Mesenchymal stem cell (in vitro differentiated cells and primary cell): Measurements from ENCODE around the gene TCF7L1.

Source experiments
- DNase-seq: peaks from one replicate; pipeline ENCODE4 v3.0.0-alpha.2; 2013
- H2AFZ ChIP-seq: one replicate; pipeline ENCODE4 v1.6.1; 2013; ENCODE audit warnings: low read depth, mild to moderate bottlenecking, control low read depth, inconsistent platforms, low read length, moderate library complexity
- H2AK5ac ChIP-seq: 2 replicates; pipeline ENCODE4 v1.6.1; 2013; ENCODE audit warnings: low read length, moderate library complexity, mild to moderate bottlenecking, inconsistent platforms; ENCODE audit not compliant: severe bottlenecking
- H2BK120ac ChIP-seq: one replicate; pipeline ENCODE4 v1.6.1; 2013; ENCODE audit warnings: low read depth, mild to moderate bottlenecking, inconsistent platforms, low read length, moderate library complexity
- H2BK12ac ChIP-seq, 2 experiments: one replicate each; pipeline ENCODE4 v1.6.1; 2013; ENCODE audit warnings: inconsistent platforms in 2 of 2, low read length in 2 of 2, mild to moderate bottlenecking in 2 of 2, moderate library complexity in 2 of 2, control low read depth in 1 of 2
- H2BK15ac ChIP-seq: one replicate; pipeline ENCODE4 v1.6.1; 2013; ENCODE audit warnings: mild to moderate bottlenecking, low read depth, inconsistent platforms; ENCODE audit not compliant: poor library complexity, severe bottlenecking
- H2BK5ac ChIP-seq: 2 replicates; pipeline ENCODE4 v1.6.1; 2013; ENCODE audit warnings: low read depth, mild to moderate bottlenecking, low read length, control low read depth, inconsistent platforms; ENCODE audit not compliant: poor library complexity, severe bottlenecking
- H3K14ac ChIP-seq, 2 experiments: one replicate each; pipeline ENCODE4 v1.6.1; 2013; ENCODE audit warnings: inconsistent platforms in 2 of 2, low read length in 2 of 2, control low read depth in 1 of 2, mild to moderate bottlenecking in 1 of 2, moderate library complexity in 1 of 2
- H3K18ac ChIP-seq, 2 experiments: one replicate each; pipeline ENCODE4 v1.6.1; 2013; ENCODE audit warnings: inconsistent platforms in 2 of 2, low read length in 2 of 2, control low read depth in 1 of 2, low read depth in 1 of 2, mild to moderate bottlenecking in 1 of 2
- H3K23ac ChIP-seq, 2 experiments: one replicate each; pipeline ENCODE4 v1.6.1; 2013; ENCODE audit warnings: inconsistent platforms in 2 of 2, low read length in 2 of 2, mild to moderate bottlenecking in 2 of 2, moderate library complexity in 2 of 2, control low read depth in 1 of 2
- H3K27ac ChIP-seq: 2 replicates; pipeline ENCODE4 v1.5.1; 2013; ENCODE audit warnings: mild to moderate bottlenecking, moderate library complexity, low read length, control low read depth, inconsistent platforms; ENCODE audit not compliant: poor library complexity, severe bottlenecking
- H3K27me3 ChIP-seq, 2 experiments: 2 replicates each; pipeline versions ENCODE4 v1.6.1 to v1.7.0; 2013; ENCODE audit warnings: low read length in 2 of 2, mild to moderate bottlenecking in 2 of 2, moderate library complexity in 2 of 2, control low read depth in 1 of 2, inconsistent platforms in 1 of 2; ENCODE audit not compliant: control insufficient read depth in 1 of 2, insufficient read depth in 1 of 2
- H3K36me3 ChIP-seq, 2 experiments: 2 replicates each; pipeline versions ENCODE4 v1.6.1 to v1.7.0; 2013; ENCODE audit warnings: low read length in 2 of 2, control low read depth in 1 of 2, inconsistent platforms in 1 of 2, low read depth in 1 of 2, mild to moderate bottlenecking in 1 of 2; ENCODE audit not compliant: insufficient read depth in 2 of 2, control insufficient read depth in 1 of 2
- H3K4ac ChIP-seq, 2 experiments: one replicate each; pipeline ENCODE4 v1.6.1; 2013; ENCODE audit warnings: inconsistent platforms in 2 of 2, low read length in 2 of 2, mild to moderate bottlenecking in 2 of 2, moderate library complexity in 2 of 2, control low read depth in 1 of 2, low read depth in 1 of 2
- H3K4me1 ChIP-seq: 2 replicates; pipeline ENCODE4 v1.6.1; 2013; ENCODE audit warnings: low read depth, low read length, control low read depth; ENCODE audit not compliant: control insufficient read depth, insufficient read depth
- H3K4me2 ChIP-seq: 2 replicates; pipeline ENCODE4 v1.6.1; 2013; ENCODE audit warnings: low read length, mild to moderate bottlenecking, inconsistent platforms; ENCODE audit not compliant: poor library complexity, severe bottlenecking
- H3K4me3 ChIP-seq, 2 experiments: 2 replicates each; pipeline versions ENCODE4 v1.5.1 to v1.7.0; 2013; ENCODE audit warnings: low read length in 2 of 2, mild to moderate bottlenecking in 2 of 2, control low read depth in 1 of 2, low read depth in 1 of 2; ENCODE audit not compliant: insufficient read depth in 1 of 2
- H3K79me1 ChIP-seq: replicated peaks from 2 replicates; pipeline ENCODE4 v1.6.1; 2013; ENCODE audit warnings: mild to moderate bottlenecking, control low read depth, low read length, inconsistent platforms; ENCODE audit not compliant: poor library complexity, severe bottlenecking
- H3K9ac ChIP-seq: 2 replicates; pipeline ENCODE4 v1.7.0; 2013; ENCODE audit warnings: mild to moderate bottlenecking, low read length, moderate library complexity
- H3K9me3 ChIP-seq: 2 replicates; pipeline ENCODE4 v1.7.0; 2013; ENCODE audit warnings: mild to moderate bottlenecking, low read length; ENCODE audit not compliant: control insufficient read depth
- H4K8ac ChIP-seq: one replicate; pipeline ENCODE4 v1.6.1; 2013; ENCODE audit warnings: inconsistent platforms, mild to moderate bottlenecking, low read length, moderate library complexity
- H4K91ac ChIP-seq: one replicate; pipeline ENCODE4 v1.6.1; 2013; ENCODE audit warnings: mild to moderate bottlenecking, low read length, inconsistent platforms
- WGBS: methylation state at CpG from one replicate; pipeline ENCODE4 v1.1.7; 2013; ENCODE audit warnings: mixed read lengths; 5-methylcytosine and 5-hydroxymethylcytosine counted together

The TCF7L1 gene

GRCh38 chr2:85269959-85270358, 136.8 kb downstream of the TCF7L1 start:
- H3K4me3 ChIP-seq: peak overlapping the region in 1 of 2 experiments; percentile 61
- no peak overlapping the region for H2BK120ac ChIP-seq
- H3K14ac ChIP-seq: no peak overlapping the region
- no peak overlapping the region for H3K27ac ChIP-seq
- H2AFZ ChIP-seq: no peak overlapping the region
- H3K27me3 ChIP-seq: no peaks in the 10 kb centered on the region
- no peak overlapping the region for H2BK12ac ChIP-seq
- no peak overlapping the region for H4K91ac ChIP-seq
- no peak overlapping the region for H2BK15ac ChIP-seq
- H3K9me3 ChIP-seq: no peaks in the 10 kb centered on the region
- H2AK5ac ChIP-seq: no peak overlapping the region
- no peak overlapping the region for H2BK5ac ChIP-seq
- no peaks in the 10 kb centered on the region for H3K36me3 ChIP-seq
- H3K4ac ChIP-seq: no peak overlapping the region
- H3K4me1 ChIP-seq: peaks cover 11% of the 10 kb centered on the region
- no peak overlapping the region for H3K23ac ChIP-seq
- DNase-seq: no peak
- no peaks in the 10 kb centered on the region for H3K79me1 ChIP-seq
- no peak overlapping the region for H3K18ac ChIP-seq
- H3K9ac ChIP-seq: peak overlapping the region; percentile 47
- WGBS: 48% methylated on average over 6 of the region's 6 CpGs
- H3K4me2 ChIP-seq: no peak overlapping the region
- no peak overlapping the region for H4K8ac ChIP-seq

GRCh38 chr2:85272357-85272756, 139.2 kb downstream of the TCF7L1 start:
- no peak overlapping the region for H2BK120ac ChIP-seq
- no peak overlapping the region for H2BK12ac ChIP-seq
- H3K18ac ChIP-seq: no peak overlapping the region
- no peak overlapping the region for H3K23ac ChIP-seq
- no peak overlapping the region for H3K4me3 ChIP-seq
- no peak for DNase-seq
- H3K4ac ChIP-seq: no peak overlapping the region
- 82% methylated on average over 6 of the region's 6 CpGs for WGBS
- no peak overlapping the region for H2BK5ac ChIP-seq
- peaks cover 9% of the 10 kb centered on the region for H3K4me1 ChIP-seq
- H3K27ac ChIP-seq: no peak overlapping the region
- no peak overlapping the region for H3K4me2 ChIP-seq
- no peaks in the 10 kb centered on the region for H3K36me3 ChIP-seq
- no peak overlapping the region for H2BK15ac ChIP-seq
- H3K14ac ChIP-seq: no peak overlapping the region
- H3K79me1 ChIP-seq: no peaks in the 10 kb centered on the region
- no peaks in the 10 kb centered on the region for H3K27me3 ChIP-seq
- no peaks in the 10 kb centered on the region for H3K9me3 ChIP-seq
- H2AFZ ChIP-seq: no peak overlapping the region
- H4K91ac ChIP-seq: no peak overlapping the region
- H2AK5ac ChIP-seq: no peak overlapping the region
- no peak overlapping the region for H4K8ac ChIP-seq
- H3K9ac ChIP-seq: no peak overlapping the region

GRCh38 chr2:85273738-85274731, 140.8 kb downstream of the TCF7L1 start:
- Histone ChIP-seq H3K9me3 (no peaks in the 10 kb centered on the region), H4K91ac (peak overlapping the region; percentile 57), H2BK5ac (no peak overlapping the region), H2BK120ac (peak overlapping the region; percentile 9), H3K9ac (no peak overlapping the region), H3K4me2 (no peak overlapping the region), H3K14ac (peak overlapping the region in 1 of 2 experiments; percentile 51), H3K4me1 (peaks cover 20% of the 10 kb centered on the region), H2BK15ac (no peak overlapping the region), H2AK5ac (no peak overlapping the region), H2AFZ (no peak overlapping the region), H2BK12ac (peak overlapping the region in 1 of 2 experiments; percentile 95), H3K18ac (peak overlapping the region in 1 of 2 experiments; percentile 19), H3K4ac (peak overlapping the region in 1 of 2 experiments; percentile 38), H3K27ac (no peak overlapping the region), H3K4me3 (no peak overlapping the region), H3K36me3 (no peaks in the 10 kb centered on the region), H3K27me3 (no peaks in the 10 kb centered on the region), H4K8ac (peak overlapping the region; percentile 49), H3K79me1 (peaks cover 2% of the 10 kb centered on the region), H3K23ac (no peak overlapping the region)
- 43% methylated on average over 21 of the region's 21 CpGs for WGBS
- DNase-seq: peak; percentile 80

GRCh38 chr2:85275984-85276540, 142.9 kb downstream of the TCF7L1 start:
- DNase-seq: no peak
- Histone ChIP-seq H3K4ac (no peak overlapping the region), H2AK5ac (no peak overlapping the region), H3K4me2 (no peak overlapping the region), H3K36me3 (no peaks in the 10 kb centered on the region), H3K14ac (no peak overlapping the region), H2BK12ac (peak overlapping the region in 1 of 2 experiments; percentile 43), H2AFZ (no peak overlapping the region), H3K23ac (no peak overlapping the region), H3K27me3 (no peaks in the 10 kb centered on the region), H3K4me3 (peak overlapping the region in 1 of 2 experiments; percentile 75), H3K79me1 (peaks cover 2% of the 10 kb centered on the region), H2BK120ac (no peak overlapping the region), H4K91ac (no peak overlapping the region), H4K8ac (no peak overlapping the region), H3K18ac (no peak overlapping the region), H3K27ac (no peak overlapping the region), H2BK15ac (peak overlapping the region; percentile 13), H3K9me3 (no peaks in the 10 kb centered on the region), H3K4me1 (peaks cover 20% of the 10 kb centered on the region), H2BK5ac (no peak overlapping the region), H3K9ac (peak overlapping the region; percentile 76)
- 96% methylated on average over 9 of the region's 9 CpGs for WGBS
